Measurements from ENCODE around the gene SLC25A33.
A peak's percentile ranks its signal among the peaks of the same experiment; 100 is the strongest.
"Not testable (repeated sequence)": the region's sequence is repeated elsewhere in the genome, so short reads cannot be mapped to it uniquely, and the experiment has no call there.

Gene SLC25A33

GRCh38 chr1:9539165-9539828 lies at the start of gene SLC25A33:
Gene SLC25A33, plus strand, starts transcription at chr1:9539465. Its CDS starts 227 bp downstream, at chr1:9539692.
- no peaks in the 10 kb centered on the region for H3K27me3 ChIP-seq (ENCODE audit: low read depth)
- peaks cover 13% of the 10 kb centered on the region; the same call in 1 of the 2 replicates for H3K36me3 ChIP-seq (replicated peaks)
- H3K4me1 ChIP-seq = peaks cover 14% of the 10 kb centered on the region
- H3K4me3 ChIP-seq = peak within 1 kb of the TSS; percentile 88
- H3K9me3 ChIP-seq = no peaks in the 10 kb centered on the region
- peak; percentile 89 to 98 for DNase-seq (ENCODE audit: low spot score in 2 of 2)
- in situ Hi-C loops (cut with MboI; ENCODE audit: low sequenced_read_pairs) = no loop called here

- in situ Hi-C loops (cut with MboI; ENCODE audit: low sequenced_read_pairs) = loop anchor here (5.0 to 25.0 kb wide), 2 partner anchors 223 to 378 kb away; no protein-coding TSS in a partner anchor
- H3K4me1 ChIP-seq = peaks cover 8% of the 10 kb centered on the region
- no peak overlapping the region for H3K4me3 ChIP-seq
- H3K27me3 ChIP-seq (ENCODE audit: low read depth) = no peaks in the 10 kb centered on the region
- DNase-seq (ENCODE audit: low spot score in 2 of 2) = peak; percentile 62 to 95
- H3K36me3 ChIP-seq (replicated peaks) = no peaks in the 10 kb centered on the region
- H3K9me3 ChIP-seq = no peaks in the 10 kb centered on the region
Measured at GRCh38 chr1:9490605-9491339, 48.5 kb upstream of the SLC25A33 start.

- H3K36me3 ChIP-seq (replicated peaks) = no peaks in the 10 kb centered on the region
- no peak for DNase-seq (ENCODE audit: low spot score in 2 of 2)
- H3K4me1 ChIP-seq = peaks cover 8% of the 10 kb centered on the region
- in situ Hi-C loops (cut with MboI; ENCODE audit: low sequenced_read_pairs) = loop anchor here (5.0 to 25.0 kb wide), 2 partner anchors 226 to 381 kb away; no protein-coding TSS in a partner anchor
- no peaks in the 10 kb centered on the region for H3K9me3 ChIP-seq
- no peak overlapping the region for H3K4me3 ChIP-seq
- no peaks in the 10 kb centered on the region for H3K27me3 ChIP-seq (ENCODE audit: low read depth)
Measured at GRCh38 chr1:9493326-9493725, 45.9 kb upstream of the SLC25A33 start.

- H3K36me3 ChIP-seq (replicated peaks) = no peaks in the 10 kb centered on the region
- H3K4me3 ChIP-seq = peak overlapping the region; percentile 18
- H3K4me1 ChIP-seq = peaks cover 8% of the 10 kb centered on the region
- in situ Hi-C loops (cut with MboI; ENCODE audit: low sequenced_read_pairs) = loop anchor here (5.0 to 25.0 kb wide), 3 partner anchors 77 to 383 kb away; no protein-coding TSS in a partner anchor
- no peaks in the 10 kb centered on the region for H3K9me3 ChIP-seq
- peak; percentile 55 to 80 for DNase-seq (ENCODE audit: low spot score in 2 of 2)
- H3K27me3 ChIP-seq (ENCODE audit: low read depth) = no peaks in the 10 kb centered on the region
Measured at GRCh38 chr1:9494936-9495758, 44.1 kb upstream of the SLC25A33 start.

GRCh38 chr1:9495854-9496374 lies 43.4 kb upstream of the SLC25A33 start:
- no peaks in the 10 kb centered on the region for H3K27me3 ChIP-seq (ENCODE audit: low read depth)
- no peak for DNase-seq (ENCODE audit: low spot score in 2 of 2)
- no peaks in the 10 kb centered on the region for H3K36me3 ChIP-seq (replicated peaks)
- in situ Hi-C loops (cut with MboI; ENCODE audit: low sequenced_read_pairs) = loop anchor here (5.0 to 25.0 kb wide), 2 partner anchors 76 to 384 kb away; no protein-coding TSS in a partner anchor
- H3K9me3 ChIP-seq = no peaks in the 10 kb centered on the region
- H3K4me1 ChIP-seq = peaks cover 8% of the 10 kb centered on the region
- H3K4me3 ChIP-seq = no peak overlapping the region

- Histone ChIP-seq H3K36me3 (replicated peaks) (no peaks in the 10 kb centered on the region), H3K4me1 (no peaks in the 10 kb centered on the region), H3K9me3 (no peaks in the 10 kb centered on the region), H3K27me3 (ENCODE audit: low read depth) (no peaks in the 10 kb centered on the region), H3K4me3 (no peak overlapping the region)
- in situ Hi-C loops (cut with MboI; ENCODE audit: low sequenced_read_pairs) = no loop called here
- DNase-seq (ENCODE audit: low spot score in 2 of 2) = no peak
Measured at GRCh38 chr1:9500756-9501754, 38.2 kb upstream of the SLC25A33 start.

- H3K27me3 ChIP-seq (ENCODE audit: low read depth) = no peaks in the 10 kb centered on the region
- H3K9me3 ChIP-seq = no peaks in the 10 kb centered on the region
- in situ Hi-C loops (cut with MboI; ENCODE audit: low sequenced_read_pairs) = no loop called here
- H3K4me1 ChIP-seq = no peaks in the 10 kb centered on the region
- no peak for DNase-seq (ENCODE audit: low spot score in 2 of 2)
- no peaks in the 10 kb centered on the region for H3K36me3 ChIP-seq (replicated peaks)
- H3K4me3 ChIP-seq = no peak overlapping the region
Measured at GRCh38 chr1:9503001-9503675, 36.1 kb upstream of the SLC25A33 start.

GRCh38 chr1:9505143-9505542 lies 34.1 kb upstream of the SLC25A33 start:
- Histone ChIP-seq H3K36me3 (replicated peaks) (no peaks in the 10 kb centered on the region), H3K9me3 (no peaks in the 10 kb centered on the region), H3K27me3 (ENCODE audit: low read depth) (no peaks in the 10 kb centered on the region), H3K4me1 (no peaks in the 10 kb centered on the region), H3K4me3 (no peak overlapping the region)
- DNase-seq (ENCODE audit: low spot score in 2 of 2) = no peak
- in situ Hi-C loops (cut with MboI; ENCODE audit: low sequenced_read_pairs) = no loop called here

- no peak overlapping the region for H3K4me3 ChIP-seq
- no peaks in the 10 kb centered on the region for H3K36me3 ChIP-seq (replicated peaks)
- no peaks in the 10 kb centered on the region for H3K27me3 ChIP-seq (ENCODE audit: low read depth)
- no peaks in the 10 kb centered on the region for H3K4me1 ChIP-seq
- in situ Hi-C loops (cut with MboI; ENCODE audit: low sequenced_read_pairs) = no loop called here
- H3K9me3 ChIP-seq = no peaks in the 10 kb centered on the region
- no peak for DNase-seq (ENCODE audit: low spot score in 2 of 2)
Measured at GRCh38 chr1:9506901-9507300, 32.4 kb upstream of the SLC25A33 start.

- Histone ChIP-seq H3K36me3 (replicated peaks) (no peaks in the 10 kb centered on the region), H3K9me3 (no peaks in the 10 kb centered on the region), H3K27me3 (ENCODE audit: low read depth) (no peaks in the 10 kb centered on the region), H3K4me1 (no peaks in the 10 kb centered on the region), H3K4me3 (no peak overlapping the region)
- in situ Hi-C loops (cut with MboI; ENCODE audit: low sequenced_read_pairs) = no loop called here
- no peak for DNase-seq (ENCODE audit: low spot score in 2 of 2)
Measured at GRCh38 chr1:9510130-9510529, 29.1 kb upstream of the SLC25A33 start.

- H3K4me1 ChIP-seq; in situ Hi-C loops (cut with MboI; ENCODE audit: low sequenced_read_pairs); H3K9me3 ChIP-seq; H3K36me3 ChIP-seq (replicated peaks); DNase-seq (ENCODE audit: low spot score in 2 of 2); H3K27me3 ChIP-seq (ENCODE audit: low read depth); H3K4me3 ChIP-seq: not testable (repeated sequence)
Measured at GRCh38 chr1:9515550-9515949, 23.7 kb upstream of the SLC25A33 start.

GRCh38 chr1:9518454-9518998 lies 20.7 kb upstream of the SLC25A33 start:
- no peak overlapping the region for H3K4me3 ChIP-seq
- in situ Hi-C loops (cut with MboI; ENCODE audit: low sequenced_read_pairs) = no loop called here
- no peaks in the 10 kb centered on the region for H3K36me3 ChIP-seq (replicated peaks)
- H3K27me3 ChIP-seq (ENCODE audit: low read depth) = no peaks in the 10 kb centered on the region
- no peaks in the 10 kb centered on the region for H3K9me3 ChIP-seq
- DNase-seq (ENCODE audit: low spot score in 2 of 2) = no peak
- H3K4me1 ChIP-seq = no peaks in the 10 kb centered on the region
